HepG2 (cell line): Measurements from ENCODE around the gene CPT1B. TPM values are rescaled to one million over a fixed set of nuclear protein-coding genes. Genes with fewer than 3 reads are reported as not detected.
"Not testable (repeated sequence)": the region's sequence is repeated elsewhere in the genome, so short reads cannot be mapped to it uniquely, and the experiment has no call there.

Experiments used
- ATAC-seq: fragments of 200-7000 bp; cut with Tn5 transposase; 3 replicates; pipeline ENCODE4 v1.9.1; 2020; ENCODE audit warnings: mild to moderate bottlenecking, moderate library complexity
- BruUV-seq: library from RNA; stranded (reverse); fragments of 400-500 nt; replicated peaks from 2 replicates; lab custom pipeline; 2021; lab: Mats Ljungman, UMichigan
- CTCF ChIA-PET: fragments of 300-600 bp; formaldehyde crosslinking; extraction: SDS; loops from one replicate; lab custom pipeline; 2021; ENCODE audit warnings: low total read pairs, inconsistent platforms, low intra/inter-chr PET ratio; lab: Yijun Ruan, JAX
- POLR2A ChIA-PET: fragments of 350-600 bp; sonication (Branson Sonifier 250); formaldehyde crosslinking; loops from one replicate; lab custom pipeline; 2020; ENCODE audit warnings: antibody characterized with exemption, inconsistent platforms; lab: Yijun Ruan, JAX
- DNase-seq: peaks from one replicate; pipeline ENCODE4 v3.0.0-alpha.2; 2015; ENCODE audit warnings: low spot score
- FAIRE-seq: peaks from 3 replicates; lab custom pipeline; 2011; peaks lifted over from hg19 to GRCh38; lab: Jason Lieb, UNC
- H2AFZ ChIP-seq: one replicate; pipeline ENCODE4 v1.6.1; 2011; ENCODE audit warnings: low read length, inconsistent platforms
- H3K27ac ChIP-seq: fragments of 300-600 bp; 3 replicates; pipeline ENCODE4 v1.8.0; 2011; ENCODE audit warnings: mixed run types, mild to moderate bottlenecking, mixed read lengths, low read length, inconsistent platforms; ENCODE audit not compliant: insufficient read depth; ENCODE audit errors: extremely low read length
- H3K27me3 ChIP-seq, 2 experiments: fragments of 200-600 bp in 1 of 2; 2 replicates in 1 of 2; 3 replicates in 1 of 2; pipeline versions ENCODE4 v1.6.0 to v1.8.0; 2011; ENCODE audit warnings: low read length in 2 of 2, mild to moderate bottlenecking in 2 of 2, moderate library complexity in 2 of 2, inconsistent platforms in 1 of 2; ENCODE audit not compliant: insufficient read depth in 2 of 2, control insufficient read depth in 1 of 2
- H3K36me3 ChIP-seq, 2 experiments: fragments of 200-600 bp in 1 of 2; replicated peaks in 1 of 2; 2 replicates in 1 of 2; 3 replicates in 1 of 2; pipeline versions ENCODE4 v1.5.1 to v1.8.0; 2011; ENCODE audit warnings: low read length in 2 of 2, inconsistent platforms in 1 of 2; ENCODE audit not compliant: insufficient read depth in 2 of 2, control insufficient read depth in 1 of 2
- H3K4me1 ChIP-seq: 2 replicates; pipeline ENCODE4 v1.5.1; 2012; ENCODE audit warnings: low read length, inconsistent platforms; ENCODE audit not compliant: insufficient read depth
- H3K4me2 ChIP-seq: 2 replicates; pipeline ENCODE4 v1.6.0; 2011; ENCODE audit warnings: low read depth, low read length, inconsistent platforms
- H3K4me3 ChIP-seq, 3 experiments: fragments of 200-600 bp in 1 of 3; sonication (generic), shearing (Covaris generic) in 1 of 3; replicated peaks in 1 of 3; 2 replicates each; pipeline ENCODE4 v1.5.1; 2011 to 2016; ENCODE audit warnings: low read length in 3 of 3, inconsistent platforms in 2 of 3, low read depth in 2 of 3, mild to moderate bottlenecking in 2 of 3, control low read depth in 1 of 3, mixed read lengths in 1 of 3; ENCODE audit not compliant: insufficient read depth in 1 of 3
- H3K79me2 ChIP-seq: one replicate; pipeline ENCODE4 v1.6.1; 2011; ENCODE audit warnings: low read length, inconsistent platforms; ENCODE audit not compliant: insufficient read depth
- H3K9ac ChIP-seq: 2 replicates; pipeline ENCODE4 v1.6.0; 2011; ENCODE audit warnings: mild to moderate bottlenecking, low read depth, low read length, inconsistent platforms; ENCODE audit not compliant: insufficient read depth
- H3K9me3 ChIP-seq: 2 replicates; pipeline ENCODE4 v1.5.1; 2012; ENCODE audit warnings: mild to moderate bottlenecking, low read length
- H4K20me1 ChIP-seq: 2 replicates; pipeline ENCODE4 v1.6.0; 2011; ENCODE audit warnings: inconsistent platforms, mild to moderate bottlenecking, low read length, moderate library complexity; ENCODE audit not compliant: insufficient read depth
- AKAP8 ChIP-seq: sonication (generic); formaldehyde crosslinking; IDR thresholded peaks from 2 replicates; pipeline ENCODE4 v1.5.1; 2020; ENCODE audit warnings: mild to moderate bottlenecking, missing genetic modification reagents
- MAFF ChIP-seq: IDR thresholded peaks from 2 replicates; pipeline ENCODE4 v1.6.1; 2011; ENCODE audit warnings: low read depth, low read length, improper control_type of control experiment
- MAFK ChIP-seq, 2 experiments: IDR thresholded peaks in 1 of 2; conservative IDR thresholded peaks in 1 of 2; 2 replicates each; pipeline ENCODE4 v1.6.1; 2011; ENCODE audit warnings: improper control_type of control experiment in 2 of 2, low read length in 2 of 2
- RAD51 ChIP-seq: fragments of 450-650 bp; IDR thresholded peaks from 2 replicates; pipeline ENCODE4 v1.6.1; 2016; ENCODE audit warnings: borderline replicate concordance
- WGBS: methylation state at CpG from one replicate; pipeline ENCODE4 v1.1.6; 2017; ENCODE audit warnings: low lambda C conversion rate; 5-methylcytosine and 5-hydroxymethylcytosine counted together
- in situ Hi-C: cut with HindIII; loops from 2 replicates; pipeline ENCODE4 v1.10.0; 2017; ENCODE audit warnings: low pct_unique_long_range_greater_than_20kb; ENCODE audit not compliant: extremely low pct_ligation_motif_present
- intact Hi-C: fragments of 100-400 bp; cut with micrococcal nuclease; formaldehyde crosslinking; loops from one replicate; pipeline ENCODE4 v1.10.0; 2022; ENCODE audit not compliant: unreplicated experiment
- polyA plus RNA-seq, 8 experiments: library from polyadenylated mRNA; depleted of rRNA in 3 of 8; stranded (reverse) in 7 of 8; unstranded in 1 of 8; fragments of >200 nt; fragmentation: Illumina TruSeq in 4 of 8; extraction: Trizol in 4 of 8; gene quantifications; 2 replicates each; pipeline versions ENCODE4 v1.2.1 to v1.2.3, GENCODE V29; 2011 to 2016; ENCODE audit warnings: low read depth in 4 of 8, missing spikeins in 1 of 8, mixed read lengths in 1 of 8; ENCODE audit not compliant: insufficient read depth in 1 of 8
- total RNA-seq, 5 experiments: library from RNA; depleted of rRNA; stranded (reverse); fragments of >200 nt; fragmentation: Illumina TruSeq; extraction: Trizol; gene quantifications; 2 replicates each; pipeline ENCODE4 v1.2.3, GENCODE V29; 2016; ENCODE audit warnings: low read depth in 1 of 5
- TF ChIP-seq, protein P1 (sequence below): IDR thresholded peaks from 2 replicates; pipeline ENCODE4 v1.6.1; 2016; ENCODE audit warnings: mild to moderate bottlenecking
- TF ChIP-seq, protein P2 (sequence below): IDR thresholded peaks from 2 replicates; pipeline ENCODE4 v1.6.1; 2016; ENCODE audit warnings: control low read depth
- TF ChIP-seq, protein P3 (sequence below), 2 experiments: sonication (generic) in 1 of 2; formaldehyde crosslinking in 1 of 2; IDR thresholded peaks; 2 replicates each; pipeline versions ENCODE4 v1.5.1 to v1.6.1; 2011 to 2020; ENCODE audit warnings: borderline replicate concordance in 1 of 2, low read depth in 1 of 2, low read length in 1 of 2, mild to moderate bottlenecking in 1 of 2, missing genetic modification reagents in 1 of 2, moderate library complexity in 1 of 2

Gene CPT1B
- total and polyA plus RNA-seq, 2 of the 13 experiments (the other 11 are each of a cell fraction or from before 2014, with no cell fraction given): 9.2 to 19.5 TPM

DNA sequence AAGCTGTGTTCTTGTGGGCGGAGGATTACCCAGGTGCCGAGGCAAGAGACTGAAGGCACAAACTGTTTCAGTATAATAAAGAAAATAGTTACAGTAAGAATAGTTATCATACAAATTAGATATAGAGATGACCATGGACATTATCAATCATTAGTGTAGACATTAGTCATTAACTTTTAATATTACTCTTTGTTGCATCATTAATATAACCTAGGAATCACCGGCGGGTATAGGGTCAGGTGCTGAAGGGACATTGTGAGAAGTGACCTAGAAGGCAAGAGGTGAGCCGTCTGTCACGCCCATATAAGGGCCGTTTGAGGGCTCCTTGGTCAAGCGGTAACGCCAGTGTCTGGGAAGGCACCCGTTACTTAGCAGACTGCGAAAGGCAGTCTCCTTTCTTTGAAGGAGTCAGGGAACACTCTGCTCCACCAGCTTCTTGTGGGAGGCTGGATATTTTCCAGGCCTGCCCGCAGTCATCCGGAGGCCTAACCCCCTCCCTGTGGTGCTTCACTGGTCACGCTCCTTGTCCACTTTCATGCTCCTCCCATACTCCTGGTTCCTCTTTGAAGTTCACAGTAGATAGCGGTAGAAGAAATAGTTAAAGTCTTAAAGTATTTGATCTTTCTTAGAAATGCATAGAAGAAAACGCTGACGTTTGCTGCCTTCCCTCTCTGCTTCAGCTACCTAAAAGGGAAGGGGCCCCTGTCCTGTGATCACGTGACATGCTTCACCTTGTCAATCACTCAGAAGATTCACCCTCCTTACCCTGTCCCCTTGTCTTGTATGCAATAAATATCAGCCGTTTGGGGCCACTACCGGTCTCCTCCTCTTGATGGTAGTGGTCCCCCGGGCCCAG, 44.1 kb downstream of the CPT1B start:
- H3K9me3 ChIP-seq, DNase-seq, H3K36me3 ChIP-seq, CTCF ChIA-PET, H4K20me1 ChIP-seq, H2AFZ ChIP-seq, ATAC-seq, BruUV-seq, FAIRE-seq, intact Hi-C loops, H3K27ac ChIP-seq, H3K79me2 ChIP-seq, H3K9ac ChIP-seq, H3K27me3 ChIP-seq: not testable (repeated sequence)
- POLR2A ChIA-PET: interaction anchor here (1.0 to 5.9 kb wide), 4 partner anchors 9 to 35 kb away, joined by 3 to 34 read pairs (median 8); partner anchors contain the start of genes KLHDC7B, SCO2 and SYCE3
- 16% methylated on average over 15 of the region's 21 CpGs for WGBS
- peaks cover 51% of the 10 kb centered on the region for H3K4me1 ChIP-seq
- in situ Hi-C loops: loop anchor here (5.0 kb wide), 1 partner anchor 33 kb away; no protein-coding TSS in a partner anchor
- peak overlapping the region; percentile 84 for H3K4me2 ChIP-seq
- TF ChIP-seq MAFK (conservative IDR thresholded peaks at IDR 0.05 in 1 of 2, IDR thresholded peaks at IDR 0.05 in 1 of 2; ENCODE audit: low read length in 2 of 2): peak; percentile 37 to 54; a peak in 2 of 4 replicates
- TF ChIP-seq, protein P1, sequence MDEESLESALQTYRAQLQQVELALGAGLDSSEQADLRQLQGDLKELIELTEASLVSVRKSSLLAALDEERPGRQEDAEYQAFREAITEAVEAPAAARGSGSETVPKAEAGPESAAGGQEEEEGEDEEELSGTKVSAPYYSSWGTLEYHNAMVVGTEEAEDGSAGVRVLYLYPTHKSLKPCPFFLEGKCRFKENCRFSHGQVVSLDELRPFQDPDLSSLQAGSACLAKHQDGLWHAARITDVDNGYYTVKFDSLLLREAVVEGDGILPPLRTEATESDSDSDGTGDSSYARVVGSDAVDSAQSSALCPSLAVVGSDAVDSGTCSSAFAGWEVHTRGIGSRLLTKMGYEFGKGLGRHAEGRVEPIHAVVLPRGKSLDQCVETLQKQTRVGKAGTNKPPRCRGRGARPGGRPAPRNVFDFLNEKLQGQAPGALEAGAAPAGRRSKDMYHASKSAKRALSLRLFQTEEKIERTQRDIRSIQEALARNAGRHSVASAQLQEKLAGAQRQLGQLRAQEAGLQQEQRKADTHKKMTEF (CRISPR knock-in tag): 0 out of 2 replicates have a peak, but pooled peaks have one; percentile 23
- TF ChIP-seq AKAP8 (CRISPR knock-in tag): peak; percentile 70
- TF ChIP-seq, protein P2, sequence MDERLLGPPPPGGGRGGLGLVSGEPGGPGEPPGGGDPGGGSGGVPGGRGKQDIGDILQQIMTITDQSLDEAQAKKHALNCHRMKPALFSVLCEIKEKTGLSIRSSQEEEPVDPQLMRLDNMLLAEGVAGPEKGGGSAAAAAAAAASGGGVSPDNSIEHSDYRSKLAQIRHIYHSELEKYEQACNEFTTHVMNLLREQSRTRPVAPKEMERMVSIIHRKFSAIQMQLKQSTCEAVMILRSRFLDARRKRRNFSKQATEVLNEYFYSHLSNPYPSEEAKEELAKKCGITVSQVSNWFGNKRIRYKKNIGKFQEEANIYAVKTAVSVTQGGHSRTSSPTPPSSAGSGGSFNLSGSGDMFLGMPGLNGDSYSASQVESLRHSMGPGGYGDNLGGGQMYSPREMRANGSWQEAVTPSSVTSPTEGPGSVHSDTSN (CRISPR knock-in tag): peak; percentile 53
- 0 out of 2 replicates have a peak, but pooled peaks have one; percentile 15 for TF ChIP-seq MAFF
- peak; percentile 89 for TF ChIP-seq RAD51
- TF ChIP-seq, protein P3, sequence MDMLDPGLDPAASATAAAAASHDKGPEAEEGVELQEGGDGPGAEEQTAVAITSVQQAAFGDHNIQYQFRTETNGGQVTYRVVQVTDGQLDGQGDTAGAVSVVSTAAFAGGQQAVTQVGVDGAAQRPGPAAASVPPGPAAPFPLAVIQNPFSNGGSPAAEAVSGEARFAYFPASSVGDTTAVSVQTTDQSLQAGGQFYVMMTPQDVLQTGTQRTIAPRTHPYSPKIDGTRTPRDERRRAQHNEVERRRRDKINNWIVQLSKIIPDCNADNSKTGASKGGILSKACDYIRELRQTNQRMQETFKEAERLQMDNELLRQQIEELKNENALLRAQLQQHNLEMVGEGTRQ (IDR thresholded peaks at IDR 0.05; ENCODE audit: low read depth, low read length): peak; percentile 79
- TF ChIP-seq, protein P3 (CRISPR knock-in tag; IDR thresholded peaks at IDR 0.05; ENCODE audit: borderline replicate concordance): peak; percentile 39; the same call in 1 of the 2 replicates
- H3K4me3 ChIP-seq: peak overlapping the region in 1 of 3 experiments; percentile 10; a peak in 1 of 6 replicates
